GM19351 (cell line): ENCODE measurements around the gene SPRY1.

Source experiments
- ATAC-seq: cut with Tn5 transposase; IDR thresholded peaks from one replicate; pipeline ENCODE4 v1.9.1; 2021; ENCODE audit warnings: mild to moderate bottlenecking, moderate library complexity; ENCODE audit not compliant: unreplicated experiment

SPRY1 gene

GRCh38 chr4:123378794-123379193 lies 17.8 kb upstream of the SPRY1 start:
- ATAC-seq: no peak

GRCh38 chr4:123379392-123379791 lies 17.2 kb upstream of the SPRY1 start:
- no peak for ATAC-seq

- ATAC-seq: peak; percentile 89
These were observed 15.6 kb upstream of the SPRY1 start for GRCh38 chr4:123380728-123381716.

- no peak for ATAC-seq
These were observed 14.6 kb upstream of the SPRY1 start for GRCh38 chr4:123381996-123382395.

GRCh38 chr4:123383566-123383965 lies 13.0 kb upstream of the SPRY1 start:
- no peak for ATAC-seq

- no peak for ATAC-seq
These were observed 10.0 kb upstream of the SPRY1 start for GRCh38 chr4:123386609-123387008.

GRCh38 chr4:123390846-123391456 lies 5.6 kb upstream of the SPRY1 start:
- no peak for ATAC-seq

GRCh38 chr4:123393721-123394120 lies 2.9 kb upstream of the SPRY1 start:
- no peak for ATAC-seq

- peak; percentile 6 for ATAC-seq
These were observed 810 bp downstream of the SPRY1 start for GRCh38 chr4:123397144-123398065.

- ATAC-seq: peak; percentile 67
These were observed 1.7 kb downstream of the SPRY1 start for GRCh38 chr4:123398066-123398852.

GRCh38 chr4:123398853-123399626 lies 2.4 kb downstream of the SPRY1 start:
- peak; percentile 15 for ATAC-seq

- no peak for ATAC-seq
These were observed 3.2 kb downstream of the SPRY1 start for GRCh38 chr4:123399627-123400358.

- no peak for ATAC-seq
These were observed 4.9 kb downstream of the SPRY1 start for GRCh38 chr4:123401271-123402120.

GRCh38 chr4:123402121-123402465 lies 5.5 kb downstream of the SPRY1 start:
- ATAC-seq: no peak

GRCh38 chr4:123403080-123403604 lies 6.5 kb downstream of the SPRY1 start:
- ATAC-seq: no peak

- no peak for ATAC-seq
These were observed 7.9 kb downstream of the SPRY1 start for GRCh38 chr4:123404533-123404932.

GRCh38 chr4:123405267-123405865 lies 8.8 kb downstream of the SPRY1 start:
- ATAC-seq: no peak
